ENCODE results near the gene CYP3A5. TPM values are rescaled to one million over a fixed set of nuclear protein-coding genes. Genes with fewer than 3 reads are reported as not detected.

Gene CYP3A5
- total and polyA plus RNA-seq, 9 of the 15 experiments (the other 6 are each of a cell fraction or from before 2014, with no cell fraction given): 0.73 to 2.8 (median 1.5) TPM

DNA sequence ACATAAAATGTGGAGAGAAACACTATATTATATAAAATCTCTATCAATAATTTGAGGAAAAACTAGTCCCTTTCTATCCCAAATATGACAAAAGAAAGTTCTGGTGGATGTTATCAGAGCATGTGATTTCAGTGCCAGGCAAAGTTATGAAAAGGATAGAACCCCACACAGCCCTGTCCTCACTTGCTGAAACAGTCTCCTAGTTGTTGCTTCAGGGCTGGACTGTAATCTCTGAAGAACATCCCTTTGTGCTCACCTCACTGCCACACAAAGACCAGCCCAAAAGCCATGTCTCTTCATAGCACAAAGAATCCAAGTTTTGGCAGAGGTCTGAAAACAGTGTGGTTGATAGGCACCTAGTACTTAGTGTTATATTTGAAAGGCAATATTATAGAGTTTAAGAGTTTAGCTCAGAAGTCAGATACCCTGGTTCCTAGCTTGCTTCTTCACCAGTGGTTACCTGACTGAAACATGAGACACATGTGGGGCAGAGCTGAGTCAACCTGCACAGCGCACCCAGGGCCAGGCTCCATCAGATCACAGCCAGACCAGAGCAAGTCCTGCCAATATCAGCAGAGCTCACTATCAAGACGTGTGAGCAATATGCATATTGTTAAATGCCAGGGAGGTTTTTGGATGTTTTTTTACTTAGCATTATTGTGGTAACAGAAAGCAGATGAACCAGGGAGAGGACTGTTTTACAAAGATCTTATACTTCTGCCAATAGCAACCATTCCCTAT lies 30.2 kb upstream of the CYP3A5 start:
- DNase-seq (ENCODE audit: extremely low read depth in 1 of 4, low spot score in 3 of 4) (no peak), FAIRE-seq (peak; percentile 46), ATAC-seq (peak; percentile 49; the same call in 2 of the 3 replicates)
- ChIA-PET POLR2A (interaction anchor here (0.6 to 2.0 kb wide), 3 partner anchors 10 to 17 kb away, joined by 3 to 6 read pairs (median 3); no protein-coding TSS in a partner anchor), CTCF (ENCODE audit: low intra/inter-chr PET ratio) (no interaction called here)
- Histone ChIP-seq H3K4me2 (ENCODE audit: insufficient read depth, low read length) (no peak overlapping the region), H3K79me2 (ENCODE audit: control insufficient read depth, insufficient read depth, low read length) (no peaks in the 10 kb centered on the region), H4K20me1 (replicated peaks; ENCODE audit: control insufficient read depth, insufficient read depth, low read length) (no peaks in the 10 kb centered on the region), H3K9me1 (ENCODE audit: control insufficient read depth, insufficient read depth, low read length) (no peaks in the 10 kb centered on the region), H3K27me3 (ENCODE audit: control insufficient read depth in 2 of 2, insufficient read depth in 2 of 2, low read length in 2 of 2) (no peaks in the 10 kb centered on the region), H3K4me3 (no peak overlapping the region), H3K9ac (ENCODE audit: insufficient read depth in 1 of 2, low read depth in 2 of 2, low read length in 2 of 2) (no peak overlapping the region), H3K9me3 (replicated peaks; ENCODE audit: control insufficient read depth, insufficient read depth, low read depth, low read length) (no peaks in the 10 kb centered on the region), H3K27ac (ENCODE audit: extremely low read depth, low read depth, low read length) (no peak overlapping the region), H3K4me1 (replicated peaks in 1 of 2; ENCODE audit: control insufficient read depth in 2 of 2, insufficient read depth in 2 of 2, low read length in 2 of 2) (peaks cover 3% of the 10 kb centered on the region in 2 experiments; a peak in 3 of 5 replicates), H2AFZ (ENCODE audit: low read depth, low read length) (no peak overlapping the region), H3K36me3 (ENCODE audit: control insufficient read depth, insufficient read depth, low read length) (no peaks in the 10 kb centered on the region)
- in situ Hi-C loops (cut with MboI) (no loop called here), intact Hi-C loops (cut with micrococcal nuclease) (no loop called here)
- no TSS peak for BruUV-seq (replicated peaks)
- WGBS (ENCODE audit: insufficient coverage, low coverage, missing lambda C conversion rate): 23% methylated on average over 2 of the region's 2 CpGs
- TF ChIP-seq ZNF583 (CRISPR knock-in tag; IDR thresholded peaks at IDR 0.05) (no peak), JUNB (CRISPR knock-in tag; conservative IDR thresholded peaks at IDR 0.05) (no peak), POLR2G (IDR thresholded peaks at IDR 0.05; ENCODE audit: low read depth, low read length) (no peak), SRSF7 (optimal IDR thresholded peaks at IDR 0.05; ENCODE audit: low read depth, low read length) (no peak), SREBF2 (CRISPR knock-in tag; IDR thresholded peaks at IDR 0.05) (no peak), CBFB (CRISPR knock-in tag; IDR thresholded peaks at IDR 0.05) (no peak), ZNF696 (CRISPR knock-in tag; conservative IDR thresholded peaks at IDR 0.05) (no peak), STAT5A (IDR thresholded peaks at IDR 0.05; ENCODE audit: borderline replicate concordance, low read length) (no peak), HIVEP1 (CRISPR knock-in tag; IDR thresholded peaks at IDR 0.05) (no peak), NEUROD1 (IDR thresholded peaks at IDR 0.05; ENCODE audit: borderline replicate concordance, low read depth, low read length, partially characterized antibody) (no peak), DNMT1 (IDR thresholded peaks at IDR 0.05) (no peak), MAFG (tag; conservative IDR thresholded peaks at IDR 0.05) (no peak), POLR3A (IDR thresholded peaks at IDR 0.05; ENCODE audit: borderline replicate concordance, extremely low read depth, insufficient read depth, insufficient read length) (no peak), SAP30 (IDR thresholded peaks at IDR 0.05; ENCODE audit: borderline replicate concordance, insufficient read depth, low read depth, low read length, poor library complexity, severe bottlenecking) (no peak), KHSRP (IDR thresholded peaks at IDR 0.05) (no peak), ZNF239 (CRISPR knock-in tag; IDR thresholded peaks at IDR 0.05) (no peak)
- TF ChIP-seq, protein P1, sequence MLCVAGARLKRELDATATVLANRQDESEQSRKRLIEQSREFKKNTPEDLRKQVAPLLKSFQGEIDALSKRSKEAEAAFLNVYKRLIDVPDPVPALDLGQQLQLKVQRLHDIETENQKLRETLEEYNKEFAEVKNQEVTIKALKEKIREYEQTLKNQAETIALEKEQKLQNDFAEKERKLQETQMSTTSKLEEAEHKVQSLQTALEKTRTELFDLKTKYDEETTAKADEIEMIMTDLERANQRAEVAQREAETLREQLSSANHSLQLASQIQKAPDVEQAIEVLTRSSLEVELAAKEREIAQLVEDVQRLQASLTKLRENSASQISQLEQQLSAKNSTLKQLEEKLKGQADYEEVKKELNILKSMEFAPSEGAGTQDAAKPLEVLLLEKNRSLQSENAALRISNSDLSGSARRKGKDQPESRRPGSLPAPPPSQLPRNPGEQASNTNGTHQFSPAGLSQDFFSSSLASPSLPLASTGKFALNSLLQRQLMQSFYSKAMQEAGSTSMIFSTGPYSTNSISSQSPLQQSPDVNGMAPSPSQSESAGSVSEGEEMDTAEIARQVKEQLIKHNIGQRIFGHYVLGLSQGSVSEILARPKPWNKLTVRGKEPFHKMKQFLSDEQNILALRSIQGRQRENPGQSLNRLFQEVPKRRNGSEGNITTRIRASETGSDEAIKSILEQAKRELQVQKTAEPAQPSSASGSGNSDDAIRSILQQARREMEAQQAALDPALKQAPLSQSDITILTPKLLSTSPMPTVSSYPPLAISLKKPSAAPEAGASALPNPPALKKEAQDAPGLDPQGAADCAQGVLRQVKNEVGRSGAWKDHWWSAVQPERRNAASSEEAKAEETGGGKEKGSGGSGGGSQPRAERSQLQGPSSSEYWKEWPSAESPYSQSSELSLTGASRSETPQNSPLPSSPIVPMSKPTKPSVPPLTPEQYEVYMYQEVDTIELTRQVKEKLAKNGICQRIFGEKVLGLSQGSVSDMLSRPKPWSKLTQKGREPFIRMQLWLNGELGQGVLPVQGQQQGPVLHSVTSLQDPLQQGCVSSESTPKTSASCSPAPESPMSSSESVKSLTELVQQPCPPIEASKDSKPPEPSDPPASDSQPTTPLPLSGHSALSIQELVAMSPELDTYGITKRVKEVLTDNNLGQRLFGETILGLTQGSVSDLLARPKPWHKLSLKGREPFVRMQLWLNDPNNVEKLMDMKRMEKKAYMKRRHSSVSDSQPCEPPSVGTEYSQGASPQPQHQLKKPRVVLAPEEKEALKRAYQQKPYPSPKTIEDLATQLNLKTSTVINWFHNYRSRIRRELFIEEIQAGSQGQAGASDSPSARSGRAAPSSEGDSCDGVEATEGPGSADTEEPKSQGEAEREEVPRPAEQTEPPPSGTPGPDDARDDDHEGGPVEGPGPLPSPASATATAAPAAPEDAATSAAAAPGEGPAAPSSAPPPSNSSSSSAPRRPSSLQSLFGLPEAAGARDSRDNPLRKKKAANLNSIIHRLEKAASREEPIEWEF (CRISPR knock-in tag; IDR thresholded peaks at IDR 0.05): no peak

Data from K562 (cell line).